Urinary bladder (tissue), 4 donors: ENCODE data around the gene ORM1. TPM values are rescaled to one million over a fixed set of nuclear protein-coding genes. Genes with fewer than 3 reads are reported as not detected.

Experiments used
- DNase-seq: peaks from one replicate; pipeline ENCODE4 v3.0.0-alpha.2; 2015; ENCODE audit errors: extremely low spot score
- H3K27ac ChIP-seq: one replicate; pipeline ENCODE4 v1.5.1; 2013; ENCODE audit warnings: low read depth, mild to moderate bottlenecking, moderate library complexity
- H3K36me3 ChIP-seq: one replicate; pipeline ENCODE4 v1.6.1; 2013; ENCODE audit warnings: mild to moderate bottlenecking, moderate library complexity; ENCODE audit not compliant: insufficient read depth
- H3K4me1 ChIP-seq: one replicate; pipeline ENCODE4 v1.6.1; 2013; ENCODE audit warnings: mild to moderate bottlenecking, moderate library complexity; ENCODE audit not compliant: insufficient read depth
- H3K4me3 ChIP-seq: one replicate; pipeline ENCODE4 v1.5.1; 2013; ENCODE audit warnings: low read depth, low read length
- WGBS: extraction: QIAGEN DNeasy Blood & Tissue Kit; methylation state at CpG from one replicate; pipeline ENCODE4 v1.1.7; 2013; 5-methylcytosine and 5-hydroxymethylcytosine counted together
- polyA plus RNA-seq: library from polyadenylated mRNA; stranded (reverse); fragments of 200-250 nt; gene quantifications from one replicate; pipeline ENCODE4 v1.2.3, GENCODE V29; 2013
- total RNA-seq: library from RNA; depleted of rRNA; stranded (reverse); fragments of >200 nt; gene quantifications from one replicate; pipeline ENCODE4 v1.2.3, GENCODE V29; 2014
- donor health status: healthy with polysubstance abuse.
- donor health status: healthy.

ORM1 gene
- total and polyA plus RNA-seq, 2 donors = 0.53 to 19.2 TPM

- no peaks in the 10 kb centered on the region for H3K4me1 ChIP-seq
- 90% methylated on average over 11 of the region's 11 CpGs for WGBS
- H3K4me3 ChIP-seq = no peak overlapping the region
- DNase-seq = no peak
- no peaks in the 10 kb centered on the region for H3K36me3 ChIP-seq
- H3K27ac ChIP-seq = no peak overlapping the region
These were observed 30.9 kb upstream of the ORM1 start for GRCh38 chr9:114291886-114292590.

GRCh38 chr9:114294664-114295063, 28.2 kb upstream of the ORM1 start:
- no peak overlapping the region for H3K4me3 ChIP-seq
- no peaks in the 10 kb centered on the region for H3K36me3 ChIP-seq
- DNase-seq = no peak
- no peak overlapping the region for H3K27ac ChIP-seq
- no peaks in the 10 kb centered on the region for H3K4me1 ChIP-seq

- Histone ChIP-seq H3K4me3 (no peak overlapping the region), H3K36me3 (no peaks in the 10 kb centered on the region), H3K4me1 (no peaks in the 10 kb centered on the region), H3K27ac (no peak overlapping the region)
- no peak for DNase-seq
- WGBS = 97% methylated on average over 1 of the region's 1 CpG
These were observed 26.6 kb upstream of the ORM1 start for GRCh38 chr9:114296338-114296737.

GRCh38 chr9:114299286-114300152, 23.4 kb upstream of the ORM1 start:
- Histone ChIP-seq H3K36me3 (no peaks in the 10 kb centered on the region), H3K27ac (no peak overlapping the region), H3K4me1 (no peaks in the 10 kb centered on the region), H3K4me3 (no peak overlapping the region)
- DNase-seq = no peak
- WGBS = 91% methylated on average over 15 of the region's 15 CpGs

- DNase-seq = no peak
- Histone ChIP-seq H3K4me3 (no peak overlapping the region), H3K36me3 (no peaks in the 10 kb centered on the region), H3K4me1 (no peaks in the 10 kb centered on the region), H3K27ac (no peak overlapping the region)
- WGBS = 94% methylated on average over 4 of the region's 4 CpGs
These were observed 22.6 kb upstream of the ORM1 start for GRCh38 chr9:114300153-114300845.

GRCh38 chr9:114300846-114301797, 21.8 kb upstream of the ORM1 start:
- Histone ChIP-seq H3K27ac (no peak overlapping the region), H3K4me3 (no peak overlapping the region), H3K4me1 (no peaks in the 10 kb centered on the region), H3K36me3 (no peaks in the 10 kb centered on the region)
- no peak for DNase-seq
- WGBS = 93% methylated on average over 31 of the region's 31 CpGs

GRCh38 chr9:114301798-114302565, 20.9 kb upstream of the ORM1 start:
- 83% methylated on average over 15 of the region's 15 CpGs for WGBS
- DNase-seq = no peak
- Histone ChIP-seq H3K4me1 (no peaks in the 10 kb centered on the region), H3K36me3 (no peaks in the 10 kb centered on the region), H3K4me3 (no peak overlapping the region), H3K27ac (no peak overlapping the region)

GRCh38 chr9:114302727-114303126, 20.2 kb upstream of the ORM1 start:
- WGBS = 71% methylated on average over 6 of the region's 6 CpGs
- no peaks in the 10 kb centered on the region for H3K36me3 ChIP-seq
- H3K4me3 ChIP-seq = no peak overlapping the region
- H3K4me1 ChIP-seq = no peaks in the 10 kb centered on the region
- no peak overlapping the region for H3K27ac ChIP-seq
- DNase-seq = no peak

GRCh38 chr9:114303571-114303970, 19.3 kb upstream of the ORM1 start:
- 79% methylated on average over 5 of the region's 5 CpGs for WGBS
- Histone ChIP-seq H3K27ac (no peak overlapping the region), H3K4me3 (no peak overlapping the region), H3K4me1 (no peaks in the 10 kb centered on the region), H3K36me3 (no peaks in the 10 kb centered on the region)
- DNase-seq = no peak

- Histone ChIP-seq H3K4me3 (no peak overlapping the region), H3K4me1 (no peaks in the 10 kb centered on the region), H3K36me3 (no peaks in the 10 kb centered on the region), H3K27ac (no peak overlapping the region)
- WGBS = 97% methylated on average over 4 of the region's 4 CpGs
- no peak for DNase-seq
These were observed 18.9 kb upstream of the ORM1 start for GRCh38 chr9:114303977-114304376.

GRCh38 chr9:114304416-114305188, 18.3 kb upstream of the ORM1 start:
- H3K4me1 ChIP-seq = no peaks in the 10 kb centered on the region
- WGBS = 90% methylated on average over 10 of the region's 10 CpGs
- DNase-seq = no peak
- no peaks in the 10 kb centered on the region for H3K36me3 ChIP-seq
- no peak overlapping the region for H3K27ac ChIP-seq
- H3K4me3 ChIP-seq = no peak overlapping the region

- Histone ChIP-seq H3K4me1 (no peaks in the 10 kb centered on the region), H3K36me3 (no peaks in the 10 kb centered on the region), H3K27ac (no peak overlapping the region), H3K4me3 (no peak overlapping the region)
- WGBS = 82% methylated on average over 6 of the region's 6 CpGs
- no peak for DNase-seq
These were observed 15.0 kb upstream of the ORM1 start for GRCh38 chr9:114307899-114308267.
